BE2C (cell line): ENCODE measurements around the gene SLC39A11.

Source experiments
- DNase-seq: peaks from one replicate; pipeline ENCODE4 v3.0.0-alpha.2; 2020
- H3K27me3 ChIP-seq: fragments of 250-450 bp; sonication (Bioruptor Pico); 2 replicates; pipeline ENCODE4 v1.5.1; 2020; ENCODE audit warnings: mild to moderate bottlenecking
- H3K36me3 ChIP-seq: fragments of 250-450 bp; sonication (Bioruptor Pico); 2 replicates; pipeline ENCODE4 v1.5.1; 2020; ENCODE audit warnings: mild to moderate bottlenecking
- H3K4me1 ChIP-seq: fragments of 250-450 bp; sonication (Bioruptor Pico); 2 replicates; pipeline ENCODE4 v1.5.1; 2020
- H3K4me3 ChIP-seq: 2 replicates; pipeline ENCODE4 v1.5.1; 2011; ENCODE audit warnings: low read depth, low read length
- H3K9me3 ChIP-seq: fragments of 250-450 bp; sonication (Bioruptor Pico); 2 replicates; pipeline ENCODE4 v1.5.1; 2020
- TF ChIP-seq, protein P1 (sequence below): IDR thresholded peaks from 2 replicates; pipeline ENCODE4 v1.5.1; 2012; ENCODE audit warnings: mild to moderate bottlenecking, low read depth, low read length

Gene SLC39A11

DNA sequence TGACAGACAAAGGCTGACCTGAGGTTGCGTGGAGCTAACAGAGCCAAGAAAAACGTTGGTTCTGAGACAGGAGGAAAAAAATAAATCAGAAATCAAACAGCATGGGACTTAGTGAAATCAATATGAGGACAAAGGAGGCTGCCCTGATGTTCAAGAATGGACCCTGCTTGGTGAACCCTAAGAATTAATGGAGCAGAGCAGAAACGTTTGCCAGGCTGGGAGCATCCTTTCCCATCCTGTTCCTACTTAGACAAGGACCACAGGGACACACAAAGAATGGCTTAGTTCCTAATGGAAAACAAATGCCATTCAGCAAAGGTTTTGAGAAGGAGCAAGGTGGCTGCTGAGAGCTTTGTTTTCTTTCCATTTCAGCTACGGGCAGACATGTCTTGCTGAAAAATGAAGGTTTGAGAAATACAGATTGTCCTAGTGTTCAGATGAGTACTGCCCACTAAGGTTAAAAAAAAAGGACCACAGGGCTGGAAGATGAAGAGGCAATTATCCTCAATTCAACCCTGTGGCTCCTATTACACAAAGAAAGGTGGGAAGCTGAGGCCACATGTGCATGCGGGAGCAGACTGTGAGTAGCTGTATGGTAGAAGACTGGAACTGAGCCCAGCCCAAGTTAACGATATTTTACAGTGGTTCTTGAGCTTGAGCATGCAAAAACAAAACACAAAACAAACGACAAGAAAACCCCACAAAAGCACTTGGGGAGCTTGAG is 230.1 kb downstream of the SLC39A11 start:
- no peaks in the 10 kb centered on the region for H3K27me3 ChIP-seq
- no peak for DNase-seq
- TF ChIP-seq, protein P1, sequence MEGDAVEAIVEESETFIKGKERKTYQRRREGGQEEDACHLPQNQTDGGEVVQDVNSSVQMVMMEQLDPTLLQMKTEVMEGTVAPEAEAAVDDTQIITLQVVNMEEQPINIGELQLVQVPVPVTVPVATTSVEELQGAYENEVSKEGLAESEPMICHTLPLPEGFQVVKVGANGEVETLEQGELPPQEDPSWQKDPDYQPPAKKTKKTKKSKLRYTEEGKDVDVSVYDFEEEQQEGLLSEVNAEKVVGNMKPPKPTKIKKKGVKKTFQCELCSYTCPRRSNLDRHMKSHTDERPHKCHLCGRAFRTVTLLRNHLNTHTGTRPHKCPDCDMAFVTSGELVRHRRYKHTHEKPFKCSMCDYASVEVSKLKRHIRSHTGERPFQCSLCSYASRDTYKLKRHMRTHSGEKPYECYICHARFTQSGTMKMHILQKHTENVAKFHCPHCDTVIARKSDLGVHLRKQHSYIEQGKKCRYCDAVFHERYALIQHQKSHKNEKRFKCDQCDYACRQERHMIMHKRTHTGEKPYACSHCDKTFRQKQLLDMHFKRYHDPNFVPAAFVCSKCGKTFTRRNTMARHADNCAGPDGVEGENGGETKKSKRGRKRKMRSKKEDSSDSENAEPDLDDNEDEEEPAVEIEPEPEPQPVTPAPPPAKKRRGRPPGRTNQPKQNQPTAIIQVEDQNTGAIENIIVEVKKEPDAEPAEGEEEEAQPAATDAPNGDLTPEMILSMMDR = no peak
- H3K4me1 ChIP-seq = no peaks in the 10 kb centered on the region
- no peaks in the 10 kb centered on the region for H3K36me3 ChIP-seq
- no peaks in the 10 kb centered on the region for H3K9me3 ChIP-seq
- no peak overlapping the region for H3K4me3 ChIP-seq

DNA sequence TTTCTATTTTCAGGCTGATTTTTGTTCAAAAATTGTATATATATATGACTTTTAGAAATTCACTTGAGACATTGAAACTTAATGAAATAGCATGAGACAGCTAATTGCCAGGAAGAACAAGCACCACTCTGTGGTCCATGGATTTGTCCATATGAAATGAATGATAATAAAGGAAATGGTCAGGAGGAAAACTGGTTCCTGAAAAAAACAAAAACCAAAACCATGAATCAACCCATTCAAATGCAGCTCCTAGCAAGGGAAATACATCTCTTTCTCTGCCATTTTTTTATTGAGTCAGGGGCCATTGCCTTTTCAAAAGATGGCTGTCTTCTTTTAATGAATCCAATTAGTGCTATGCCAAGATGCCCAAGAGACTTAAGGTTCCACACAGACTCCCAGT is 230.7 kb downstream of the SLC39A11 start:
- Histone ChIP-seq H3K4me1 (no peaks in the 10 kb centered on the region), H3K4me3 (no peak overlapping the region)
- TF ChIP-seq, protein P1 = no peak

GRCh38 chr17:72860778-72861177 is 231.7 kb downstream of the SLC39A11 start:
- TF ChIP-seq, protein P1 = no peak
- Histone ChIP-seq H3K9me3 (no peaks in the 10 kb centered on the region), H3K4me1 (no peaks in the 10 kb centered on the region), H3K27me3 (no peaks in the 10 kb centered on the region), H3K4me3 (no peak overlapping the region), H3K36me3 (no peaks in the 10 kb centered on the region)
- DNase-seq = no peak

More for the DNA sequence above, 230.7 kb downstream of the SLC39A11 start:
- Histone ChIP-seq H3K36me3 (no peaks in the 10 kb centered on the region), H3K9me3 (no peaks in the 10 kb centered on the region), H3K27me3 (no peaks in the 10 kb centered on the region)
- DNase-seq = no peak

DNA sequence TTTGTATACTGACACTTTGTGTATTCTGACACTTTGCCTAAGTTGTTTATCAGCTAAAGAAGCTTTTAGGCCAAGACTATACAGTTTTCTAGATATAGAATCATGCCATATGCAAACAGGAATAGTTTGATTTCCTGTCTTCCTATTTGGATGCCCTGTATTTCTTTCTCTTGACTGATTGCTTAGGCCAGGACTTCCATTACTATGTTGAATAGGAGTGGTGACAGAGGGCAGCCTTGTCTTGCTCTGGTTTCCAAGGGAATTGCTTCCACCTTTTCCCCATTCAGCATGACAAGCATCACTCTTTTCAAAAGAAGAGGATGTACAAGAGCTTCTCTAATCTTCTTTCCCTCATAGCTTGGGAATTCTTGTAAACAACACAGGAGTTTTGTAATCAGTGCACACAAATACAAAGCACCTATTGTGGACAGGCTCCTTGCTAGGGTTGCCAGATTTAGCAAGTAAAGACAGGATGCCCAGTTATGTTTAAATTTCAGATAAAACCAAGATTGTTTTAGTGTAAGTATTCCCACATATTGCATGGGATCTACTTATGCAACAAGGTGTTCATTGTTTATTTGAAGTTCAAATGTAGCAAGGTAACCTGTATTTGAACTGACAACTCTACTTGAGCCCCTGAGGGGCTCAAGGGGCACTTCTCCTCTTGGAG is 233.5 kb downstream of the SLC39A11 start:
- DNase-seq = no peak
- Histone ChIP-seq H3K27me3 (no peaks in the 10 kb centered on the region), H3K4me1 (no peaks in the 10 kb centered on the region), H3K9me3 (no peaks in the 10 kb centered on the region), H3K36me3 (no peaks in the 10 kb centered on the region), H3K4me3 (no peak overlapping the region)
- TF ChIP-seq, protein P1 = no peak

DNA sequence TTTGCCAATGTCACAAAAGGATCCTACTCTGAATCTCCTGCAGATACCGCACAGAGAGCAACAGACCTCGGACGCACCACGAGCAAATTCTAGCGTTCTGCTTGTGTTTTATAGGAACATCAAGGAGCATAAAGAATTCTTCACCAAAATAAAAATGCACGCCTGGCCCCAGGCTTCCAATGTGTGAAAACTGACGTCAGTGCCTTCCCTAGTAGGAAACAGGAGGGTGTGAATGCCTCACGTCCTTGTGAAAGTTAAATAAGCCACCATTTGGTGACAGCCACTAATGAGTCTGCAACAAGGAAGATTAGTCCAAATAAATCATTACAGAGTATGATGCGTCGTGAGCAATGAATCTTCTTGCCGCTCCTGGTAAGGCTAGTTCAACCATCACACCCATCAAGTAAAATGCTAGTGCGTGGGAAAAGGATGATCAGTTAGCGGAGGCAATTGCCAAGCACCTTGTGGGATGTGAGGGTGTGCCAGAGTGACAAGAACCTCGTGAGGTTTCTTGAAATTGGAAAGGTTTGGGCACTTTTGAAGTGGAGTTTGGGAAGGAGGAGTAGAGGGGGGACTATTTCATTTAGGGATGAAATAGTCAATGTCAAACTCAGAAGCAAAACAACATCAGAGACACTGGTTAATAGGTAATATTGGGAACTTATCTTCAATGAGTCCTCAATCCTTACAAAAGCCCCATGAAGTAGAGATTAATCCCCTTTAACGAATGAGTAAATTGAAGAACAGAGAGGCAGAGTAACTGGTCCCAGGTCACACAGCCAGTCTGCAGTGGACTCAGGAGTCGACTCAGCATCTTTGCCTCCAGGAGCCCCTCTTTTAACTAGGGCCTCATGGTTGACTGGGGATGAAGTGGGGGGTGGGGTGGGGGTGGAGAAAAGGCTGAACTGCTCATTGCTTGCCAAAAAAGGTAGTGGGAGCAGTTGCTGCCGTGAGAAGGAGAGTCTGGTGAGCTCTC is 238.8 kb downstream of the SLC39A11 start:
- no peak for DNase-seq
- Histone ChIP-seq H3K9me3 (no peaks in the 10 kb centered on the region), H3K36me3 (0 out of 2 replicates have a peak, but pooled peaks cover 2% of the 10 kb centered on the region), H3K27me3 (no peaks in the 10 kb centered on the region), H3K4me1 (no peaks in the 10 kb centered on the region), H3K4me3 (no peak overlapping the region)
- TF ChIP-seq, protein P1 = no peak
